NCI-H2107 treated with DMSO at 0.1 percent for 48 hours (cell line): Measurements from ENCODE around the gene CXCL12.

Source experiments
- DNase-seq: peaks from one replicate; lab custom pipeline; 2025; ENCODE audit not compliant: unreplicated experiment; lab: John Stamatoyannopoulos, UW

Gene CXCL12

DNA sequence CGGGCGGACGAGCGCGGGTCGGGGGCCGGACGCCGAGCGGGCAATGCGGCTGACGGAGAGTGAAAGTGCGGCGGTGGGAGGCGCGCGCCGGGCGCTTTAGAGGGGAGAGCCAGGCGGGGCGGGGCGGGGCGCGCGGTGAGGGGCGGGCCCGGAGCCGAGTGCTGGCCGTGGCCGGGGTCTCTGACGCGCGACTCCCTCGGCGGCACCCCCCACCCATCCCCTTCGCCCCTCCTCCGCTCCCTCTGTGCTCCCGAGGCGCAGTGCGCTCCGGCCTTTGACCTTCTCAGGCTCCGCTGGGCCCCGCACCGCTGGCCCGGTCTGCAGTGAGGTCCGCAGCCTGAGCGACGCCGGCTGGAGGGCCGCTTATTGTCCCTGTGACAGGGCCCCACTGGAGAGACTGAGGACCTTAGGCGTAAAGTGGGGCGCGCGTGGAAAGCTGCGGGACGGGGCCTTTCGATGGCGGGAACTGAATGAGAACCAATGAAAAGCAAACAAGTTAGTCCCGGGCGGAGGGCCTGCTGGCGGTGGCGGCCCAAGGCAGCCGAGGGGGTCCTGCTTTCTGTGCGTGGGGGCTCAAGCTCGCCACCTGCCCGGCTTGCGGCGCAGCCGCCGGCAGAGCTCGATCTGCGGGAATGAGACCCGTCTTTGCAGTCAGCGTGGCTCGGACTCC, at the start of gene CXCL12:
Gene CXCL12 (minus strand): TSS at position 72 of the 670 bp plus-strand sequence. CDS start 92 bp downstream, outside the sequence.
- no peak for DNase-seq

DNA sequence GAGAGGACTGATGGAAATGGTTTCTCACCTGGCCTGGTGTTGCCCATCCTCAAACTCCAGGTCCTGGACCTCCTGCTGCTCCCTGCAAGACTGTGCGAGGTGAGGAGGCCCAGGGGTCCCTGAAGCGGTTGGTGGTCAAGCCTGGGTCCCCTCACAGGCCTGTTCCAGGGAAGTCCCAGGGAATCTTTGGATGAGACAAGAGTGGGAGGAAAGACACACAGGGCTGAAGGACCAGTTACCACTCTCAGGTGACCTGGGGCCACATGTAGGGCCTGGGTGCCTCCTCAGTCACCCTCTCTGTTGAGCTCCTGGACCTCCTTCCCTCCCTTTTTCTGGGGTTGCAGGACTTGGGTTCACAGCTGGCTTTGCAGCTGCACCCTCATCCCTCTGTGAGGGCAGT, 42.6 kb upstream of the CXCL12 start:
- DNase-seq: no peak

DNA sequence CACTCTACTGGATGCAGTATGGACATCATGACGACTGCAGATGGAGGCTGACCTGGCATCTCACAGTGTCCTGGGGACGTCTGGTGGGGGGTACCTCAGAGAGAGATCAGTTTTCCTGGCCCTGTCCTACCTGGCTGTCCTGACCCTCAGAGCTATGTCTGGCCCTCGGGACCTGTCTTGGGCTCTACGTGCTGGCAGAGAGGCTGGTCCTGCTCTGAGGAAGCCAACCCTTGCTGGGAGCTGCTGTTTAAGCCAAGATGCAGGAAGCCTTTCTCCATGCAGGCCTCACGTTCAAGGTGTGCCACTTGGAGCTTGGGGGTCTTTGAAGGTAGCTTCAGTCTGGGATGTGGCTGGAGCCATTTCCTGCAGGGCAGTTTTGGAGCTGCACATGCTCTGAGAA, 42.1 kb upstream of the CXCL12 start:
- no peak for DNase-seq

DNA sequence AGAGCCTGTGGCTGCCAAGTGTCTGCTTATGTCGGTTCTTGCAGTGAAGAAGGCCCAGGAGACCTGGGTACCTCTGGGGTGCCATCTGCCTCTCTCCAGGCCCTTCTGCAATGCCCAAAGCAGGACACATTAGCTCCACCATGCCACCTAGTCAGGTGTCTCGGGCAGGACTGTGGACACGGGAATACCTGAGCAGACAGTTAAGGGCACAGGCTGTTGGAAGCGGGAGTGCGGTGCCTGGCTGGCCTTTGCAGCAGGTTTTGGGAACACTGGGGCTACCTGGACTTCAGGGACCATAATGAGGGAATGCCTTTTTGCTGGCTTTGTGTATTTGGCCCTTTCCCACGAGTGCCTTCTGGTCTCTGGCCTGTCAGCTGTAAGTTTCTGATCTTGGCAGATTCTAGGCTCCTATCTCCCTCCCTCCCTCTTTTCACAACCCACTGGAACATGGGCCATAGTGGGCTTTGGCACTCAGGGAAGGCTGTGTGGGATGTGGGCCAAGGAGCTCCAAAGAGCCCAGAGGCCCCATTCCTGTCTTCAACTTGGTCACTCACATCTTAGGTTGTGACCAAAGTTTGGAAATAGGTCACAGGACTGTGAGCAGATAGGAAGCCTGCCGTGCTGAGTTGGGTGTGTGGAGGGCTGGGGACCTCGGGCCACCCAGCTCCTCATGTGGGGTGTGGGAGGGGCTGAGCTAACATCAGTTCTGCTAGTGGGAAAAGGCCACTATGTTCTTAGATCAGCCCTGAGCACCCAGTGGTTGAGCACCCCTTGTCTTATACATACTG, 41.5 kb upstream of the CXCL12 start:
- no peak for DNase-seq

DNA sequence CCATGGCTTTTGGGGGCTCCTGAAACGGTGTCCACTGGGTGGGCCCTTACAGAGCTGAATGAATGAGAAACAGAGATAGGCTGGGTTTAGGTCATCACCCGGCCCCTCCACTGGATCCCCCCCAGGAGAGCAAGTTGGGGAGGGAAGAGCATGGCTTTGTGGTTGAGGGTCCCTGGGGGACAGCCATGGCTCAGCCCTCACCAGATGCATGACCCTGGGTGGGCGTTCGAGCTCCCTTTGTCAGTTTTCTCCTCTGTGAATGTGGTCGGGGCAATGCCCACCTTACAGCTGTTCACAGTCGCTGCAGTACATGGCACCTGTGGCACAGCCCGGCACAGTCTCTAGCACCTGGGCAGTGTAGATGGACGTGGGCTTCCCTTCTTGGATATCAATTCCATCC, 40.6 kb upstream of the CXCL12 start:
- DNase-seq: no peak

DNA sequence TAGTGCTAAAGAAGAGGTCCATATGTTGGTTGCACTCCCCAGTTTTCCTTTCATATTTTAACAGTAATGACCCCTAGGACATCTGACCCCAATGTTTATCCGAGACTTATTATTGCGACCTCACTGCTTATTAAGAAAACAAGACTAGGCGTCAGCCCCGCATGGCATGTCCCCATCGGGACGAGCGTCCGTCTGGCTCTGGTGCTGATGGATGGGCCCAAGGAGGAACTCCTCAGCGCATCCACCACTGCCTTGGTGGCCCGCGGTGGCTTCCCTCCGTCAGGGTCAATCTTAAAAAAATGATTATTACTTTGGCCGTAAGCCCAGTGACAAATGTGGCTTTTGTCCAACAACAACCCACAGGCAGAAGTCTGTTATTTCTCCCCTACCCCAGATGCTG, 40.1 kb upstream of the CXCL12 start:
- DNase-seq: no peak

DNA sequence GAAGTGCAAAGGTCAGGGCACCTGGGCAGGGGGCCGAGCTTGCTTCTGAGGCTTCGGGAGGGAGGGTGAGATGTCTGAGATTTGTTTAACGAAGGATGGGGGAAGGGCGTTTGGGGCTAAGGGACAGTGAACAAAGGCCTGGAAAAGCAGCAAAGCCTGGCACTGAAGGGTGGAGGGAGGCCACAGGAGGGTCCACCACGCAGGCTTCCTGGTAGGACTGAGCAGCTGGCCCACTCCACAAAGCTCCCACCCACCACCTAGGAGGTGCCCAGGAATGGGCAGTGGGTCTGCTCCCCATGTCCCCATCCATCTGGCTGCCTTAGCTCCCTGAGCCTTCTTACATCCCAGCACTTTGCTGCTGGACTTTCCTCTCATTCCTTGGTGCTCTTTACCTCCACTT, 39.4 kb upstream of the CXCL12 start:
- DNase-seq: no peak

DNA sequence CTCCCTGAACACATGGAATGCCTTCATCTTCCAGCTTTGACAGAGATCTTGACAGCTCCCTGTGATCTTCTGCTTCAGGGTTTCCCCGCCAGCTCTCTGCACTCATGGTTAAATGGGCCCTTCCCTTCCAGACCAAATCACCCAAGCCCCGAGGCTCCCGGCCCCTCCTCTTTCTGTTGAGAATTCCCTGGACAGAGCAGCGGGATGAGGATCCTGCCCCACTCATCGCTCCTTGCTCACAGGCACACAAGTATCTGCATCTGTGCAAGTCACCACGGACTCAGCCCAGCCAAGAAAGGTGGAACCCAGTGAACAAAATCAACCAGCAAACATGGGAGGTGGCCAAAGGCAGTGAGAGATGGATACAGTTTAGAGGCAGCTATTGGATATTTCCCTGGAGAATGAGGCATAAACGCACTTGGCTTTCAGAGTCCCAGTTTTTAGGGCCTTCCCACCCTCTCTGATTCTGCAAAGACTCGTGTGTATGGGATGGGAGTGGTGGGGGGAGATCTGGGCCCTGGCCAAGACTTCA, 37.7 kb upstream of the CXCL12 start:
- DNase-seq: no peak

DNA sequence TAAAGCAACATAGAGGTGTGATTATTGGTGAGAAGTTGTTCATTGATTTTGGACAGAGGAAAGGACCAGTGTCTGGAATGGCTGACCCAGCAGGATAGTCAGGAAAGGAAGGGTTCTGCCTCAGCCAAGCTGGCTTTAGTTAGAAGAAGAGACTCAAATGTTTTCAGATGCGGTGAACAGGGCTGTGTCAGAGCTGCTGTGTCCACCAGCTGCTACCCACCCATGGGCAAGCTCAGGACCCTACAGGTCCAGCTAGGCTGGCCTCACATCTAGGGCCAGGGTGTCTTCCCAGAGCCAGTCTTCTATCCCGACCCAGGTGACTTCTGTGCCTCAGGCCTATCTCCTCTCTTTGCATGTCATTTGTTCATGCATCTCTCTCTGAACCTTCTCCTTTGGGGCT, 37.3 kb upstream of the CXCL12 start:
- no peak for DNase-seq

DNA sequence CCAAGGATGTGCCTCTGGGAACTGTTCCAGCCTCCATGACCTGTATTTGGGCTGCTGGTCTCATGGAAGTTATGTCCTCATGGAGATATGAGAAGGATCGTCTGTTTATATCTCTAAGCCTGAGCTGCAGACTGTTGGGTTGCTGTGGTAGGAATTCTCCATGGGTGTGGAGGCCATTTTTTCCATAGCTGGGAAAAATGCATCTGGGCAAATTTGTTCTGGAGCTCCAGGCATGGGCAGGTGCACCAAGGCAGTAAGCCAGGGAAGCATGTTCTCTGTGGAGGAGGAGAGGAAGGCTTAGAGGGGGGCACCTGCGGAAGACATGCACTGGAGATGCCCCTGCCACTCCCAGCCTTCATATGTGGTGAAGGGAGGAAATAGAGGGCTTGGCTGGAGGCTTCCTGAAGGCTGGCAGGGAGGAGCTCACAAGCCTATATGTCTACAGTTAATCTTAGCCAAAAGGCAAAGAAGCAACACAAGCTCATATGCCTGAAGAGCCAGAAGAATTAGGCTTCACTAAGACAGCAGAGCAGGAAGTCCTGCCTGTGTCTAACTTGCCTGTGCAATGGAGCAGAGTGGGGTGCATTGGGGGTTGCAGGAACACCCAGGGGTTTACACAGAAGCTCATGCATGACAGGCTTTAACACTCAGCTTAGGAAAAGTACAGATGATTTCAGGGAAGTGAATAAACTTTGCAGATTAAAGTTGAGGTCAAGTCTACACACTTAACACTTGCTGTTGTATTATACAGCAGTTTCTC, 35.1 kb upstream of the CXCL12 start:
- DNase-seq: no peak

DNA sequence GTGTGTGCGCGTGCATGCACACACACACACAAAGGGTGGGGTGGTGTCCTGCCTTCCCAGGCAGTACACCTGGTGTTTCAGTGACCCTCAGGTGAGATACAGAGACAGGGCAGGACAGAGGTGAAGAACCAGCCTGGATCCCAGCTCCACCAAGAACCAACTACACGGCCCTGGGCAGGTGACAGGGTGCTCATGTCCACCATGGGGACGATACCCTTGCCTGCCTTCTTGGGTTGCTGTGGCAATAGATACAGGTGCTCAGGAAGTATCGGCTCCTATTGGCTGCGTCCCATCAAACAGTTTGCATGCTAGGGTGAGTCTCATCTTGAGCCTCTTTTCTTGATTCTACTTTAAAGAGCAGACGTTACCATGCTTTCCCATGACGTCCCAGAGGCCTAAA, 33.7 kb upstream of the CXCL12 start:
- no peak for DNase-seq

DNA sequence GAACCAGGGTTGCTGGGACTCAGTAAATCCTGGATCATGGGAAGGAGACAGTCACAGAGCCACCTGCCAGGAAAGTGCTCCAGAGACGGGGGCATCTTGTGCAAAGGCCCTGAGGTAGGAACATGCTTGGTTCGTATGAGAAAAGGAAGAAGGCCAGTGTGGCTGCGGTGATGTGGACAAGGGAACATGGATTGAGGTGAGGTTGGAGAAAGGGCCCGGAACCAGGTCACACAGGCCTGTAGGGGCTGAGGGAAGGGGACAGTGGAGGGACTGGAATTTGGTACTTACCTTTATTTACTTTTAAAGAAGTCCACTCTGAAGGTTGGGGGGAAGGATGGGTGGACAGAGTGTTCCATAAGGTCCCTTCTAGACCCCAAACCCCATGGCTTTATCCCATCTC, 32.9 kb upstream of the CXCL12 start:
- no peak for DNase-seq

DNA sequence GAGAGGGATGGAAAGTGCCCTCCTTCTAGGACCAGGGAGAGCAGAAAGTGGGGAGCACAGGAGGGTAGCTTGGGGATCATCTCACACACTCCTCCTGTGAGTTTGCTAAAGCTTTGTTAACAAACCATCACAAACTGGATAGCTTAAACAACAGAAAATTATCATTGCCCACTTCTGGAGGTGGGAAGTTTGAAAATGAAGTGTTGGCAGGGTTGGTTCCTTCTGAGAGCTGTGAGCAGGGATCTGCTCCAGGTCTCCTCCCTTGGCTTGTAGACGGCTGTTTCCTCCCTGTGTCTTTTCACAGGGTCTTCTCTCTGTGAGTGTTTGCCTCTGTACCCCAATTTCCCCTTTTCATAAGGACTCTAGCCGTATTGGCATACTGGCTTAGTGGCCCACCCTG, 32.0 kb upstream of the CXCL12 start:
- DNase-seq: no peak

DNA sequence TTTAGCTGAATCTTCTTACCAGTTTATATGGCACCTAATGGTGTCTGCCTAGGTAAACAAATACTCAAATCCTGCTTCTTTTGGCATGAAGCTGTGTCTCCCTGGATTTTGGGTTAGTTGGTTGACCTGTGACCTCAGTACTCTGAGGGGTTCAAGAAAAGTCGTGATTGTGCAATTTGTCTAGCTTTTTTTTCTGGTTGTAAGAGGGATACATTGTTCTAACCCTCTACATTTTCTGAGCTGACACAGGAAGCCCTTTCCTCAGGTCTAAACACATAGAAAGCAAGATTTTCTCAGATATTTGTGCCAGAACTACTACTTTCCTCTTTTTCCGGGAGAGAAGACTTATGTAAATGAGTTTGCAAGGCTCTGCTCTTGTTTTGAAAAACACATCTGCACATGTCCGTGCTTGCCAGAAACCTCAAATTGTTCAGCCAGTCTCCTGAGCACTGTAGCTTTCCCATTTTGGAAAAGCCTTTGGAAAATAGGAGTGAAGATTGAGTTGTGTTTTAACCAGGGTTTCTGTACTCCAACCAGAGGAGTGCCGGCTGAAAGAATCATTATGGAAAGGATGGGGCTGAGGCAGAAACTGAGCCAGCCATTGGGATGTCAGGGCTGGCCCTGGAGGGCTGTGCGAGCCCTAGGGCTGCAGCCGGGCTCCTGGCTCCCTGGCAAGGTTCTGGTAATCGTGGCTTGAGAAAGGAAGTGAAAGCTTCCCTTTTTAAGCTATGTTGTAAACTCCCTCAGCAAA, 31.3 kb upstream of the CXCL12 start:
- DNase-seq: no peak

DNA sequence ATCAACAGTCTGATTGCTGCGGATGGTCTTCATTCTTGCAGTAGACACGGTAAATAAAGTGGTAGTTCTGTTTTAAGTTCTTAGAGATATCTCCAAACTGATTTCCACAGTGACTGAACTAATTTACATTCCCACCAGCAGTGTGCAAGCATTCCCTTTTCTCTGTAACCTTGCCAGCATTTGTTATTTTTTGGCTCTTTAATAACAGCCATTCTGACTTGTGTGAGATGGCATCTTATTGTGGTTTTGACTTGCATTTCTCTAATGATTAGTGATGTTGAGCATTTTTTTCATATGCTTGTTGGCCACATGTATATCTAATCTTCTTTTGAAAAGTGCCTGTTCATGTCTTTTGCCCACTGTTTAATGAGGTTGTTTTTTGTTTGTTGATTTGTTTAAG, 30.2 kb upstream of the CXCL12 start:
- DNase-seq: no peak

DNA sequence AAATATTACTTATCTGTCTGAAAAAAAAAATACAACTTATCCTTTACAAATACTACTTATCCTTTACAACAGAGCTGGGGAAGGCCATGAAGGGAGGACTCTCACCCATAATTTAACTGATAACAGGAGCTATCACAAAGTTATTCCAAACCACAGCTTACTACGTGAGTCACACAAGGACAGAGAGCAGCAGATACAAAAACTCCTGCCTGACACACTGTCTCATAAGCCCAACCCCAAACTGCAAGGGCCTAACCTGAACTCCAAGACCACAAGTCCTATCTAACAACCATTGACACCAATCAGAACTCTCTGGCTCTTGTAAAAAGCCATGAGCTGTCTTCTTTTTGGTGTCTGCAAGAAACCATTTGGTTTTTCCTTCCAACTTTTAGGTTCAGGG, 28.5 kb upstream of the CXCL12 start:
- DNase-seq: no peak

DNA sequence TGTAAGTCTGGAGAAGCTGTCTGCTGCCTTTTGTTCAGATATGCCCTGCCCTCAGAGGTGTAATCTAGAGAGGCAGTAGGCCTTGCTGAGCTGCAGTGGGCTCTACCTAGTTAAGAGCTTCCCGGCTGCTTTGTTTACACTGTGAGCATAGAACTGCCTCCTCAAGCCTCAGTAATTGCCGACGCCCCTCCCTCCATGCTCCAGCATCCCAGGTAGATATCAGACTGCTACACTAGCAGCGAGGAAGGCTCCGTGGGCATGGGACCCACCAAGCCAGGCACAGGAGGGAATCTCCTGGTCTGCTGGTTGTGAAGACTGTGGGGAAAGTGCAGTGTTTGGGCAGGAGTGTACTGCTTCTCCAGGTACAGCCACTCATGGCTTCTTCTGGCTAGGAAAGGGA, 26.4 kb upstream of the CXCL12 start:
- no peak for DNase-seq

DNA sequence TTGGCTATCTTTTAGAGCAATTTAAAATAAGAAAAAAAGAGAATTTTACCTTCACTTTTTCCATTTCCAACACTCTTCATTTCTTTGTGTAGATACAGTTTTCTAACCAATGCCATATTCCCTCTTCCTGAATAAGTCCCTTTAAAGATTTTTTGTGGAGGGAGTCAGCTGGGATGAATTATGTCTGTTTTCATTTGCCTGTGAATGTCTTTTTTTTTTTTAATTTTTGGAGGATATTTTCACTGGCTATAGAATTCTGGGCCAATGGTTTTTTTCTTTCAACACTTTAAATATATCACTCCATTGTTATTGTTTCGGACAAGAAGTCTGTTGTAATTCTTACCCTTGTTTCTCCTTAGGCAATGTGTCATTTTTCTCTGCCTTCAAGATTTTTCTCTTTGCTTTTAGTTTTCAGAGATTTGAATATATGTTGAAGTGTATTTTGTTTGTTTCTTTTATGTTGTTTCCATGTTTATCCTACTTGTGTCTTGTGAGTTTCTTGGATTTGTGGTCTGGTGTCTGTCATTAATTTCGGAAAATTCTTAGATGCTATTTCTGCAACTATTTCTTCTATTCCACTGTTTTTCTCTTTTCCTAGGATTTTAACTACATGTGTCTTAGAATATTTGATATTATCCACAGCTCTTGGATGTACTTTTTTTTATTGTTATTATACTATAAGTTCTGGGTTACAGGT, 20.0 kb upstream of the CXCL12 start:
- no peak for DNase-seq

DNA sequence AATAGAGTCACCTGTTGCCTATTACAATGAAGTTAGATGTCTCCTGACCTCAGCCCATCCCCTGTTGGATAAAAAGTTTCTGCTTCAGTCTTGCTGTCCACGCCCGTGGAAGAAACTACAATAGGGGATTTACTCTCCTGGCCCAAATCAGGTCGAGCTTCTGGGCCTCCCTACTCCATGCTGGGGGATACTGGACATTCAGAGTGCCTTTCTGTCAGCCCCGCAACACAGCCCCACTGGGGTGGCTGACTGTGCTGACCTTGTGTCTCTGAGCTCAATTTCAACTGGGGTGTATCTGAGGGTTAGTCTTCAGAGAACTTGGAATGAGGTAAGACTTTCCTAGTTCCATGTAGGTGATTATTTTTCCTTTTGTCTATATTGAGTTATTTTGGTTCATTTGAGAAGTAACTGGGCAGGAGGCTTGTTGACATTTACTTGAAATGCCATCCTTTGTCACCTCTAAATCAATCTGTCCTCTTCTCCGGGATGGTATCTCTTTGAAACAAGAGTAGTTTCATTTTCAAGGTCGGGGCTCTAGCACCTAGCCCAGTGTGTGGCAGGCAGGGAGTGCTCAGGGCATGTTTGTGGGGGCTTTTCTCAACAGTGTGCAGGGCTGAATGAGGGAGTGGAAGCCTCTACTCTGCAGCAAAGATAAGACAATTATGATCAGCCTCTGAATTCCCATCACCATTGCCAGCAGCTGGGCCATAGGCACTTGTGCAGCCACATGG, 17.7 kb upstream of the CXCL12 start:
- no peak for DNase-seq

DNA sequence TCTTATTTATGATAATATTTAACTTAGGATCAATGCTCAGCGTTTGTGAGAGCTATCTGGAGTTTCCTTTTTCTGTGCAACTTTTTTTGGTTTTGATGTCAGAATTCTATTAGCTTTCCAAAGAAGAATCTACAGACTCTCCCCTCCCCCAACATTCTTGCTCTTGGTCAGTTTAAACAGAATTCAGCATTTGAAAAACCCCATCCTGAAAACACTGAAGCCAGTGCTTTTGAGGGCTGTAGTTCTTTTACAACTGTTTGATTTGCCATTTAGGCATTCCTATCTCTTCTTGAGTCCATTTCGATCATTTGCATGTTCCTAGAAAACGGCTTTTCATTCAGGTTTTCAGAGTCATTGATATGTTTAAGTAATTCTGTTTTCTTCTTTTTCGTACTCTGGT, 15.6 kb upstream of the CXCL12 start:
- DNase-seq: no peak
